ENCODE results near the gene TMEM239.

- TF ChIP-seq CTCF (IDR thresholded peaks at IDR 0.05) (no peak), POLR2A (IDR thresholded peaks at IDR 0.05) (no peak)
These were observed 11.1 kb upstream of the TMEM239 start for GRCh38 chr20:2804852-2805688.
